IMR-90 (cell line): Measurements from ENCODE around the gene LRFN5. TPM values are rescaled to one million over a fixed set of nuclear protein-coding genes. Genes with fewer than 3 reads are reported as not detected.

Source experiments
- ATAC-seq: fragments of 200-7000 bp; cut with Tn5 transposase; 2 replicates; pipeline ENCODE4 v1.9.1; 2020; ENCODE audit warnings: low read depth, mild to moderate bottlenecking, moderate library complexity
- BruUV-seq: library from RNA; stranded (reverse); fragments of 400-500 nt; replicated peaks from 2 replicates; lab custom pipeline; 2021; lab: Mats Ljungman, UMichigan
- CTCF ChIA-PET: fragments of 300-600 bp; formaldehyde crosslinking; extraction: SDS; loops from one replicate; lab custom pipeline; 2021; ENCODE audit warnings: antibody characterized with exemption; lab: Yijun Ruan, JAX
- POLR2A ChIA-PET: fragments of 300-600 bp; sonication (Branson Sonifier 250); formaldehyde crosslinking; loops from one replicate; lab custom pipeline; 2022; ENCODE audit warnings: antibody characterized with exemption; ENCODE audit not compliant: unreplicated experiment; lab: Charles Lee
- DNase-seq: peaks from one replicate; pipeline ENCODE4 v3.0.0; 2013
- H2AFZ ChIP-seq: replicated peaks from 2 replicates; pipeline ENCODE3; 2013; ENCODE audit warnings: low read length, mild to moderate bottlenecking; ENCODE audit not compliant: poor library complexity
- H2AK5ac ChIP-seq: 2 replicates; pipeline ENCODE4 v1.6.1; 2013; ENCODE audit warnings: low read depth, low read length, inconsistent platforms
- H2AK9ac ChIP-seq: replicated peaks from 2 replicates; pipeline ENCODE3; 2013; ENCODE audit warnings: mild to moderate bottlenecking, low read depth, low read length, moderate library complexity; ENCODE audit not compliant: poor library complexity
- H2BK120ac ChIP-seq: 2 replicates; pipeline ENCODE4 v1.6.1; 2013; ENCODE audit warnings: low read depth, low read length, inconsistent platforms
- H2BK15ac ChIP-seq: 3 replicates; pipeline ENCODE4 v1.6.1; 2013; ENCODE audit warnings: low read depth, low read length, inconsistent platforms
- H2BK20ac ChIP-seq: 2 replicates; pipeline ENCODE4 v1.6.1; 2013; ENCODE audit warnings: low read depth, mild to moderate bottlenecking, inconsistent platforms, low read length, moderate library complexity
- H2BK5ac ChIP-seq: 2 replicates; pipeline ENCODE4 v1.6.1; 2013; ENCODE audit warnings: mild to moderate bottlenecking, low read depth, low read length, inconsistent platforms; ENCODE audit not compliant: poor library complexity, severe bottlenecking
- H3K14ac ChIP-seq: replicated peaks from 2 replicates; pipeline ENCODE4 v1.6.1; 2013; ENCODE audit warnings: low read depth, low read length, inconsistent platforms
- H3K18ac ChIP-seq: 2 replicates; pipeline ENCODE4 v1.6.1; 2013; ENCODE audit warnings: low read depth, low read length, control low read depth
- H3K23ac ChIP-seq: 2 replicates; pipeline ENCODE4 v1.6.1; 2013; ENCODE audit warnings: low read depth, low read length, inconsistent platforms
- H3K27ac ChIP-seq: 2 replicates; pipeline ENCODE4 v1.5.1; 2013; ENCODE audit warnings: mild to moderate bottlenecking, control low read depth, low read length; ENCODE audit not compliant: insufficient read depth
- H3K27me3 ChIP-seq: 2 replicates; pipeline ENCODE4 v1.6.1; 2013; ENCODE audit warnings: low read length; ENCODE audit not compliant: control insufficient read depth, insufficient read depth
- H3K36me3 ChIP-seq: 2 replicates; pipeline ENCODE4 v1.6.1; 2013; ENCODE audit warnings: low read length, mixed read lengths; ENCODE audit not compliant: control insufficient read depth, insufficient read depth
- H3K4ac ChIP-seq: 2 replicates; pipeline ENCODE4 v1.6.1; 2013; ENCODE audit warnings: low read depth, low read length, inconsistent platforms
- H3K4me1 ChIP-seq: 2 replicates; pipeline ENCODE4 v1.6.1; 2013; ENCODE audit warnings: low read length, mixed read lengths; ENCODE audit not compliant: control insufficient read depth, insufficient read depth
- H3K4me2 ChIP-seq: 2 replicates; pipeline ENCODE4 v1.6.1; 2013; ENCODE audit warnings: low read depth, mild to moderate bottlenecking, control low read depth, low read length, moderate library complexity
- H3K4me3 ChIP-seq: 2 replicates; pipeline ENCODE4 v1.5.1; 2013; ENCODE audit warnings: low read depth, mild to moderate bottlenecking, control low read depth, low read length, moderate library complexity; ENCODE audit not compliant: insufficient read depth
- H3K56ac ChIP-seq: 2 replicates; pipeline ENCODE4 v1.6.1; 2013; ENCODE audit warnings: low read length, inconsistent platforms; ENCODE audit not compliant: insufficient read depth; ENCODE audit errors: extremely low read depth
- H3K79me1 ChIP-seq, 2 experiments: 2 replicates each; pipeline ENCODE4 v1.6.1; 2013; ENCODE audit warnings: low read length in 2 of 2, inconsistent platforms in 1 of 2, low read depth in 1 of 2
- H3K9ac ChIP-seq: 2 replicates; pipeline ENCODE4 v1.6.1; 2013; ENCODE audit warnings: low read depth, low read length, control low read depth
- H3K9me1 ChIP-seq: 2 replicates; pipeline ENCODE4 v1.6.1; 2013; ENCODE audit warnings: low read length, inconsistent platforms; ENCODE audit not compliant: insufficient read depth
- H3K9me3 ChIP-seq: 2 replicates; pipeline ENCODE4 v1.6.1; 2013; ENCODE audit warnings: low read length; ENCODE audit not compliant: control insufficient read depth, insufficient read depth
- H4K20me1 ChIP-seq: 2 replicates; pipeline ENCODE4 v1.6.1; 2013; ENCODE audit warnings: low read length, inconsistent platforms; ENCODE audit not compliant: insufficient read depth
- H4K5ac ChIP-seq: 2 replicates; pipeline ENCODE4 v1.6.1; 2013; ENCODE audit warnings: mild to moderate bottlenecking, low read depth, low read length, control low read depth
- H4K8ac ChIP-seq, 2 experiments: 2 replicates each; pipeline ENCODE4 v1.6.1; 2013; ENCODE audit warnings: low read depth in 2 of 2, low read length in 2 of 2, control low read depth in 1 of 2, inconsistent platforms in 1 of 2
- H4K91ac ChIP-seq: 2 replicates; pipeline ENCODE4 v1.6.1; 2013; ENCODE audit warnings: low read depth, low read length, inconsistent platforms; ENCODE audit not compliant: insufficient read depth
- BHLHE40 ChIP-seq: fragments of 150-350 bp; IDR thresholded peaks from 2 replicates; pipeline ENCODE4 v1.6.1; 2016; ENCODE audit warnings: mild to moderate bottlenecking, low read depth, low read length
- CEBPB ChIP-seq: IDR thresholded peaks from 2 replicates; pipeline ENCODE4 v1.6.1; 2012; ENCODE audit warnings: low read depth, low read length, improper control_type of control experiment
- CHD1 ChIP-seq: IDR thresholded peaks from 2 replicates; pipeline ENCODE4 v1.6.1; 2012; ENCODE audit warnings: low read depth, low read length, improper control_type of control experiment
- CTCF ChIP-seq: conservative IDR thresholded peaks from 2 replicates; pipeline ENCODE4 v1.5.1; 2012; ENCODE audit warnings: mild to moderate bottlenecking, low read depth, low read length, improper control_type of control experiment
- ELK1 ChIP-seq: fragments of 150-350 bp; IDR thresholded peaks from 2 replicates; pipeline ENCODE4 v1.6.1; 2016; ENCODE audit warnings: low read depth, mild to moderate bottlenecking, low read length, moderate library complexity, borderline replicate concordance
- FOS ChIP-seq: fragments of 150-350 bp; IDR thresholded peaks from 2 replicates; pipeline ENCODE4 v1.6.1; 2016; ENCODE audit warnings: low read depth, low read length
- MAFK ChIP-seq: IDR thresholded peaks from 2 replicates; pipeline ENCODE4 v1.6.1; 2012; ENCODE audit warnings: low read depth, low read length, improper control_type of control experiment
- MAZ ChIP-seq: IDR thresholded peaks from 2 replicates; pipeline ENCODE4 v1.6.1; 2012; ENCODE audit warnings: low read depth, mild to moderate bottlenecking, low read length, improper control_type of control experiment, moderate library complexity, borderline replicate concordance
- MXI1 ChIP-seq: IDR thresholded peaks from 2 replicates; pipeline ENCODE4 v1.6.1; 2012; ENCODE audit warnings: low read depth, mild to moderate bottlenecking, low read length, moderate library complexity, borderline replicate concordance
- NFE2L2 ChIP-seq: fragments of 150-350 bp; IDR thresholded peaks from 2 replicates; pipeline ENCODE4 v1.6.1; 2016; ENCODE audit warnings: low read depth, mild to moderate bottlenecking, low read length
- POLR2A ChIP-seq: IDR thresholded peaks from 2 replicates; pipeline ENCODE4 v1.6.1; 2012; ENCODE audit warnings: mild to moderate bottlenecking, low read depth, low read length
- RAD21 ChIP-seq: IDR thresholded peaks from 2 replicates; pipeline ENCODE4 v1.6.1; 2012; ENCODE audit warnings: low read length, improper control_type of control experiment
- RCOR1 ChIP-seq: IDR thresholded peaks from 2 replicates; pipeline ENCODE4 v1.6.1; 2012; ENCODE audit warnings: mild to moderate bottlenecking, low read length, improper control_type of control experiment; ENCODE audit not compliant: insufficient replicate concordance
- RFX5 ChIP-seq: IDR thresholded peaks from 2 replicates; pipeline ENCODE4 v1.8.0; 2012; ENCODE audit warnings: low read depth, mild to moderate bottlenecking, low read length, moderate library complexity
- SMC3 ChIP-seq: fragments of 150-350 bp; IDR thresholded peaks from 2 replicates; pipeline ENCODE4 v1.6.1; 2016; ENCODE audit warnings: low read depth, mild to moderate bottlenecking, antibody characterized with exemption, low read length, moderate library complexity
- USF2 ChIP-seq: fragments of 150-350 bp; IDR thresholded peaks from 2 replicates; pipeline ENCODE4 v1.6.1; 2017; ENCODE audit warnings: mild to moderate bottlenecking, antibody characterized with exemption, low read length, low read depth
- WGBS, 2 experiments: methylation state at CpG; one replicate each; pipeline versions ENCODE4 v1.1.5 to v1.1.7; 2013; ENCODE audit warnings: missing lambda C conversion rate in 2 of 2; ENCODE audit not compliant: insufficient read length in 1 of 2; ENCODE audit errors: extremely low coverage in 2 of 2; 5-methylcytosine and 5-hydroxymethylcytosine counted together
- dilution Hi-C: fragments of 300-500 bp; cut with HindIII; formaldehyde crosslinking; loops from one replicate; pipeline ENCODE4 v1.14.3; 2018; ENCODE audit warnings: low sequenced_read_pairs; ENCODE audit not compliant: unreplicated experiment
- in situ Hi-C: fragments of 300-500 bp; cut with MboI; formaldehyde crosslinking; loops from 3 replicates; pipeline ENCODE4 v1.14.3; 2019; ENCODE audit warnings: low sequenced_read_pairs, inconsistent platforms, mixed read lengths
- intact Hi-C: fragments of 100-400 bp; cut with micrococcal nuclease; formaldehyde crosslinking; loops from 2 replicates; pipeline ENCODE4 v1.10.0; 2022
- polyA plus RNA-seq, 3 experiments: library from polyadenylated mRNA; depleted of rRNA; stranded (reverse); fragments of >200 nt; gene quantifications; 2 replicates each; pipeline ENCODE4 v1.2.3, GENCODE V29; 2012; ENCODE audit warnings: low replicate concordance in 1 of 3
- total RNA-seq: library from RNA; depleted of rRNA; stranded (reverse); fragments of >200 nt; gene quantifications from 2 replicates; pipeline ENCODE4 v1.2.3, GENCODE V29; 2012

Gene LRFN5
- total and polyA plus RNA-seq, 2 of the 4 experiments (the other 2 are of a cell fraction), result 1.8 to 3.6 TPM

GRCh38 chr14:41901089-41901488 lies 294.4 kb downstream of the LRFN5 start:
- Histone ChIP-seq H3K4ac (no peak overlapping the region), H2BK5ac (no peak overlapping the region), H2BK120ac (no peak overlapping the region), H3K9ac (no peak overlapping the region), H3K56ac (no peak overlapping the region), H3K9me1 (no peaks in the 10 kb centered on the region), H2AK9ac (no peak overlapping the region), H3K14ac (no peak overlapping the region), H3K4me1 (no peaks in the 10 kb centered on the region), H3K79me1 (no peaks in the 10 kb centered on the region), H4K5ac (no peak overlapping the region), H4K20me1 (no peaks in the 10 kb centered on the region), H3K9me3 (no peaks in the 10 kb centered on the region), H4K91ac (no peak overlapping the region), H3K27me3 (no peaks in the 10 kb centered on the region), H3K4me2 (no peak overlapping the region), H3K36me3 (no peaks in the 10 kb centered on the region), H4K8ac (no peak overlapping the region), H3K23ac (no peak overlapping the region), H2AFZ (no peak overlapping the region), H3K27ac (no peak overlapping the region), H2BK20ac (no peak overlapping the region), H3K4me3 (no peak overlapping the region), H2AK5ac (no peak overlapping the region), H3K18ac (no peak overlapping the region), H2BK15ac (no peak overlapping the region)
- in situ Hi-C loops, result no loop called here
- TF ChIP-seq USF2 (no peak), RAD21 (no peak), POLR2A (no peak), RCOR1 (no peak), RFX5 (no peak), MAZ (no peak), MXI1 (no peak), NFE2L2 (no peak), CEBPB (no peak), CTCF (no peak), SMC3 (no peak), FOS (no peak), BHLHE40 (no peak), MAFK (no peak), CHD1 (no peak), ELK1 (no peak)
- no peak for ATAC-seq
- ChIA-PET CTCF (no interaction called here), POLR2A (no interaction called here)
- DNase-seq, result no peak
- intact Hi-C loops, result no loop called here
- no TSS peak for BruUV-seq
- no CpG with 5 or more reads among the region's 3 CpGs for WGBS, 2 experiments
- dilution Hi-C loops, result no loop called here
